K562 (cell line): ENCODE measurements around the gene KIF17. TPM values are rescaled to one million over a fixed set of nuclear protein-coding genes. Genes with fewer than 3 reads are reported as not detected.

Experiments used
- ATAC-seq: fragments of 200-7000 bp; cut with Tn5 transposase; 3 replicates; pipeline ENCODE4 v1.9.1; 2020; ENCODE audit warnings: moderate library complexity
- BruUV-seq: library from RNA; stranded (reverse); fragments of 400-500 nt; replicated peaks from 2 replicates; lab custom pipeline; 2021; lab: Mats Ljungman, UMichigan
- CTCF ChIA-PET: fragments of 300-600 bp; formaldehyde crosslinking; extraction: SDS; loops from one replicate; lab custom pipeline; 2021; ENCODE audit warnings: low intra/inter-chr PET ratio; lab: Yijun Ruan, JAX
- POLR2A ChIA-PET: fragments of 300-600, 350-650 bp; sonication (Branson Sonifier 250); formaldehyde crosslinking; extraction: SDS; loops from one replicate; lab custom pipeline; 2021; ENCODE audit warnings: antibody characterized with exemption, inconsistent platforms; lab: Yijun Ruan, JAX
- DNase-seq, 4 experiments: peaks; one replicate each; pipeline versions ENCODE4 v3.0.0 to v3.0.0-alpha.2; 2011 to 2018; ENCODE audit warnings: low spot score in 3 of 4, mixed read lengths in 3 of 4; ENCODE audit errors: extremely low read depth in 1 of 4
- FAIRE-seq: peaks from 2 replicates; lab custom pipeline; 2011; peaks lifted over from hg19 to GRCh38; lab: Jason Lieb, UNC
- H2AFZ ChIP-seq: 2 replicates; pipeline ENCODE4 v1.6.0; 2011; ENCODE audit warnings: low read depth, low read length, control low read depth, inconsistent platforms
- H3K27ac ChIP-seq: fragments of 200-600 bp; 3 replicates; pipeline ENCODE4 v1.8.0; 2011; ENCODE audit warnings: low read depth, mild to moderate bottlenecking, control low read depth, inconsistent platforms, low read length, moderate library complexity, mixed read lengths; ENCODE audit errors: extremely low read depth
- H3K27me3 ChIP-seq, 2 experiments: fragments of 300-600 bp in 1 of 2; 2 replicates in 1 of 2; 3 replicates in 1 of 2; pipeline versions ENCODE4 v1.6.0 to v1.8.0; 2011; ENCODE audit warnings: inconsistent platforms in 2 of 2, low read length in 2 of 2, mild to moderate bottlenecking in 1 of 2, mixed read lengths in 1 of 2, moderate library complexity in 1 of 2; ENCODE audit not compliant: control insufficient read depth in 2 of 2, insufficient read depth in 2 of 2
- H3K36me3 ChIP-seq: fragments of 300-600 bp; 3 replicates; pipeline ENCODE4 v1.8.0; 2011; ENCODE audit warnings: mild to moderate bottlenecking, low read length, inconsistent platforms; ENCODE audit not compliant: control insufficient read depth, insufficient read depth
- H3K4me1 ChIP-seq, 2 experiments: fragments of 200-600 bp in 1 of 2; replicated peaks in 1 of 2; 2 replicates in 1 of 2; 3 replicates in 1 of 2; pipeline versions ENCODE4 v1.5.1 to v1.8.0; 2011; ENCODE audit warnings: inconsistent platforms in 2 of 2, low read length in 2 of 2, mild to moderate bottlenecking in 1 of 2, mixed read lengths in 1 of 2, moderate library complexity in 1 of 2; ENCODE audit not compliant: control insufficient read depth in 2 of 2, insufficient read depth in 2 of 2
- H3K4me2 ChIP-seq: 2 replicates; pipeline ENCODE4 v1.6.1; 2011; ENCODE audit warnings: low read length, control low read depth, inconsistent platforms, mixed read lengths; ENCODE audit not compliant: insufficient read depth
- H3K4me3 ChIP-seq: fragments of 200-600 bp; sonication (generic), shearing (Covaris generic); 2 replicates; pipeline ENCODE4 v1.5.1; 2016; ENCODE audit warnings: control low read depth, inconsistent platforms
- H3K79me2 ChIP-seq: fragments of 200-600 bp; 3 replicates; pipeline ENCODE4 v1.8.0; 2011; ENCODE audit warnings: low read length, inconsistent platforms; ENCODE audit not compliant: control insufficient read depth, insufficient read depth
- H3K9ac ChIP-seq, 2 experiments: 2 replicates each; pipeline versions ENCODE4 v1.6.0 to v1.6.1; 2011; ENCODE audit warnings: low read depth in 2 of 2, low read length in 2 of 2, control low read depth in 1 of 2, inconsistent platforms in 1 of 2, mild to moderate bottlenecking in 1 of 2, mixed read lengths in 1 of 2; ENCODE audit not compliant: insufficient read depth in 1 of 2
- H3K9me1 ChIP-seq: one replicate; pipeline ENCODE4 v1.6.0; 2011; ENCODE audit warnings: inconsistent platforms, mild to moderate bottlenecking, low read length, moderate library complexity; ENCODE audit not compliant: control insufficient read depth, insufficient read depth
- H3K9me3 ChIP-seq: replicated peaks from 2 replicates; pipeline ENCODE4 v1.5.1; 2011; ENCODE audit warnings: low read depth, low read length, inconsistent platforms; ENCODE audit not compliant: control insufficient read depth, insufficient read depth
- H4K20me1 ChIP-seq: replicated peaks from 2 replicates; pipeline ENCODE4 v1.6.1; 2011; ENCODE audit warnings: low read length, inconsistent platforms, mixed read lengths; ENCODE audit not compliant: control insufficient read depth, insufficient read depth
- AFF1 ChIP-seq, 2 experiments: fragments of 450-650 bp; IDR thresholded peaks; 2 replicates each; pipeline ENCODE4 v1.6.1; 2018; ENCODE audit warnings: mild to moderate bottlenecking in 2 of 2, low read depth in 1 of 2; ENCODE audit not compliant: partially characterized antibody in 2 of 2
- BHLHE40 ChIP-seq: IDR thresholded peaks from 2 replicates; pipeline ENCODE4 v1.6.1; 2011; ENCODE audit warnings: low read length, improper control_type of control experiment
- ELK3 ChIP-seq: fragments of 450-650 bp; formaldehyde crosslinking; IDR thresholded peaks from 2 replicates; pipeline ENCODE4 v1.4.0; 2020; ENCODE audit warnings: mild to moderate bottlenecking
- GTF2B ChIP-seq: IDR thresholded peaks from 2 replicates; pipeline ENCODE4 v1.6.1; 2011; ENCODE audit not compliant: insufficient read length; ENCODE audit errors: extremely low read depth
- HBP1 ChIP-seq: fragments of 450-650 bp; formaldehyde crosslinking; IDR thresholded peaks from 2 replicates; pipeline ENCODE4 v1.4.0; 2022; ENCODE audit warnings: missing genetic modification characterization
- KHSRP ChIP-seq: fragments of 450-650 bp; IDR thresholded peaks from 2 replicates; pipeline ENCODE4 v1.6.1; 2017
- PTRF ChIP-seq: fragments of 450-650 bp; IDR thresholded peaks from 2 replicates; pipeline ENCODE4 v1.6.1; 2016; ENCODE audit warnings: mild to moderate bottlenecking, missing genetic modification characterization, missing compliant biosample characterization
- SAP30 ChIP-seq: fragments of 200-600 bp; sonication (generic); IDR thresholded peaks from 2 replicates; pipeline ENCODE4 v1.6.1; 2012; ENCODE audit warnings: borderline replicate concordance, low read depth, mild to moderate bottlenecking, moderate library complexity, low read length, control low read depth, inconsistent platforms; ENCODE audit not compliant: insufficient read depth, poor library complexity, severe bottlenecking
- SETDB1 ChIP-seq: IDR thresholded peaks from one replicate; pipeline ENCODE4 v1.6.1; 2012; ENCODE audit warnings: low read length, control low read depth, inconsistent platforms
- THAP12 ChIP-seq: fragments of 250-450 bp; sonication (Bioruptor Pico); IDR thresholded peaks from 2 replicates; pipeline ENCODE4 v1.9.0; 2021; ENCODE audit warnings: mild to moderate bottlenecking, inconsistent platforms
- ZNF41 ChIP-seq: fragments of 250-450 bp; sonication (Bioruptor Pico); conservative IDR thresholded peaks from 2 replicates; pipeline ENCODE4 v1.4.0; 2020; ENCODE audit warnings: mild to moderate bottlenecking
- ZNF561 ChIP-seq: fragments of 450-650 bp; formaldehyde crosslinking; conservative IDR thresholded peaks from 2 replicates; pipeline ENCODE4 v1.4.0; 2020; ENCODE audit warnings: mild to moderate bottlenecking, moderate library complexity
- in situ Hi-C: fragments of 300-500 bp; cut with MboI; formaldehyde crosslinking; loops from 4 replicates; pipeline ENCODE4 v1.15.0; 2018; ENCODE audit warnings: inconsistent platforms, mixed read lengths
- intact Hi-C: fragments of 100-400 bp; cut with micrococcal nuclease; formaldehyde crosslinking; loops from 2 replicates; pipeline ENCODE4 v1.14.2; 2022
- polyA plus RNA-seq, 8 experiments: library from polyadenylated mRNA; depleted of rRNA in 4 of 8; stranded (reverse) in 5 of 8; unstranded in 3 of 8; fragments of >200 nt; fragmentation: Nextera tagmentation in 2 of 8; fragmentation: Illumina TruSeq in 1 of 8; extraction: Ambion mirVana in 2 of 8; extraction: Trizol in 1 of 8; gene quantifications; 2 replicates each; pipeline versions ENCODE4 v1.2.1 to v1.2.3, GENCODE V29; 2011 to 2014; ENCODE audit warnings: inconsistent platforms in 1 of 8, missing spikeins in 1 of 8
- total RNA-seq, 7 experiments: library from RNA; depleted of rRNA in 6 of 7; stranded (reverse); fragments of >200 nt in 6 of 7; fragmentation: Illumina TruSeq in 2 of 7; extraction: Trizol in 2 of 7; gene quantifications; 2 replicates each; pipeline versions ENCODE4 v1.2.1 to v1.2.3, GENCODE V29; 2011 to 2021; ENCODE audit warnings: low replicate concordance in 1 of 7

The KIF17 gene
- total and polyA plus RNA-seq, 9 of the 15 experiments (the other 6 are each of a cell fraction or from before 2014, with no cell fraction given), result 0.04 to 0.47 (median 0.18) TPM; not detected in 5

- Histone ChIP-seq H2AFZ (no peak overlapping the region), H3K4me3 (no peak overlapping the region), H3K9me3 (no peaks in the 10 kb centered on the region), H3K27ac (no peak overlapping the region), H3K27me3 (no peaks in the 10 kb centered on the region), H3K79me2 (no peaks in the 10 kb centered on the region), H3K9ac (no peak overlapping the region), H4K20me1 (0 out of 2 replicates have a peak, but pooled peaks cover 5% of the 10 kb centered on the region), H3K36me3 (peaks cover 96% of the 10 kb centered on the region), H3K4me1 (no peaks in the 10 kb centered on the region), H3K9me1 (no peaks in the 10 kb centered on the region), H3K4me2 (no peak overlapping the region)
- no peak for FAIRE-seq
- ChIA-PET POLR2A (interaction anchor here (0.6 to 1.4 kb wide), 2 partner anchors 13 to 28 kb away, joined by 3 to 5 read pairs; no protein-coding TSS in a partner anchor), CTCF (no interaction called here)
- no peak for DNase-seq
- TF ChIP-seq ELK3 (CRISPR knock-in tag) (no peak), BHLHE40 (no peak), HBP1 (CRISPR knock-in tag) (no peak), AFF1 (IDR thresholded peaks at IDR 0.05; ENCODE audit: low read depth in 1 of 2, partially characterized antibody in 2 of 2) (no peak), SETDB1 (no peak), ZNF41 (CRISPR knock-in tag) (no peak), ZNF561 (CRISPR knock-in tag) (no peak), GTF2B (no peak), THAP12 (CRISPR knock-in tag) (no peak), KHSRP (no peak), PTRF (tag) (no peak), SAP30 (no peak)
- in situ Hi-C loops (no loop called here), intact Hi-C loops (no loop called here)
- ATAC-seq, result no peak
- BruUV-seq, result no TSS peak
These were observed 24.9 kb upstream of the KIF17 start for GRCh38 chr1:20742671-20743070.
